HEK293T (cell line): Measurements from ENCODE around the gene NOS3.

Source experiments
- ARNT ChIP-seq: fragments of 450-650 bp; IDR thresholded peaks from 2 replicates; pipeline ENCODE4 v1.6.1; 2017; ENCODE audit warnings: mild to moderate bottlenecking
- BHLHE40 ChIP-seq: fragments of 450-650 bp; IDR thresholded peaks from 2 replicates; pipeline ENCODE4 v1.6.1; 2016; ENCODE audit warnings: mild to moderate bottlenecking, moderate library complexity, borderline replicate concordance
- CTBP1 ChIP-seq: fragments of 450-650 bp; IDR thresholded peaks from 2 replicates; pipeline ENCODE4 v1.6.1; 2016; ENCODE audit warnings: borderline replicate concordance
- ELF4 ChIP-seq: fragments of 450-650 bp; IDR thresholded peaks from 2 replicates; pipeline ENCODE4 v1.6.1; 2017; ENCODE audit warnings: antibody characterized with exemption
- FOXA1 ChIP-seq: fragments of 450-650 bp; IDR thresholded peaks from 2 replicates; pipeline ENCODE4 v1.6.1; 2016; ENCODE audit warnings: mild to moderate bottlenecking
- FOXK2 ChIP-seq: fragments of 450-650 bp; IDR thresholded peaks from 2 replicates; pipeline ENCODE4 v1.6.1; 2016; ENCODE audit warnings: mild to moderate bottlenecking
- FOXM1 ChIP-seq: fragments of 450-650 bp; IDR thresholded peaks from 2 replicates; pipeline ENCODE4 v1.6.1; 2017; ENCODE audit warnings: mild to moderate bottlenecking, borderline replicate concordance
- HDGF ChIP-seq: fragments of 450-650 bp; IDR thresholded peaks from 2 replicates; pipeline ENCODE4 v1.6.1; 2017; ENCODE audit warnings: antibody characterized with exemption, borderline replicate concordance
- LEF1 ChIP-seq: fragments of 450-650 bp; IDR thresholded peaks from 2 replicates; pipeline ENCODE4 v1.6.1; 2017; ENCODE audit warnings: mild to moderate bottlenecking, borderline replicate concordance
- NFRKB ChIP-seq: fragments of 450-650 bp; IDR thresholded peaks from 2 replicates; pipeline ENCODE4 v1.6.1; 2016; ENCODE audit warnings: mild to moderate bottlenecking, moderate library complexity
- SP1 ChIP-seq: fragments of 450-650 bp; IDR thresholded peaks from 2 replicates; pipeline ENCODE4 v1.6.1; 2017
- SUZ12 ChIP-seq: fragments of 450-650 bp; IDR thresholded peaks from 2 replicates; pipeline ENCODE4 v1.6.1; 2016; ENCODE audit warnings: mild to moderate bottlenecking
- ZNF384 ChIP-seq: fragments of 450-650 bp; IDR thresholded peaks from 2 replicates; pipeline ENCODE4 v1.6.1; 2016
- TF ChIP-seq, protein P1 (sequence below): fragments of 450-650 bp; IDR thresholded peaks from 2 replicates; pipeline ENCODE4 v1.6.1; 2016

DNA sequence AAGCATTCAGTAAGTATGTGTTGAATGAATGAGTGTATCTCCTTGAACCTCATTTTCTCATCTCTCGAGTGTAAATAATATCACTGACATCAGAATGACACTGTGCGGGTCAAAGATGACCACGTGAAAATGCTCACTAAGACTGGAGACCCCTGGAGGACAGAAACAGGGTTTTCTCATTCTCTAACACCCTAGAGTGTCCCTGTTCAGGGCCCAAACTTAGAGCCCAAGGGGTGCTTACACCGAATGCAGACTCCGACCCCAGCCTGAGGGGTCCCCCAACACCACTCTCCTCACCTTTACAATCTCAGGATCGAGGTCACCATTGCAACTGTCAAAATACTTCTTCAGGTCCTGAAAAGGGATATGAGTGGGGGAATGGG lies 65.5 kb downstream of the NOS3 start:
- TF ChIP-seq SP1 (no peak), BHLHE40 (no peak), FOXA1 (no peak), SUZ12 (no peak), FOXM1 (no peak), ELF4 (no peak), CTBP1 (no peak), FOXK2 (no peak), NFRKB (no peak), LEF1 (no peak), ARNT (no peak), HDGF (no peak), ZNF384 (no peak)
- TF ChIP-seq, protein P1, sequence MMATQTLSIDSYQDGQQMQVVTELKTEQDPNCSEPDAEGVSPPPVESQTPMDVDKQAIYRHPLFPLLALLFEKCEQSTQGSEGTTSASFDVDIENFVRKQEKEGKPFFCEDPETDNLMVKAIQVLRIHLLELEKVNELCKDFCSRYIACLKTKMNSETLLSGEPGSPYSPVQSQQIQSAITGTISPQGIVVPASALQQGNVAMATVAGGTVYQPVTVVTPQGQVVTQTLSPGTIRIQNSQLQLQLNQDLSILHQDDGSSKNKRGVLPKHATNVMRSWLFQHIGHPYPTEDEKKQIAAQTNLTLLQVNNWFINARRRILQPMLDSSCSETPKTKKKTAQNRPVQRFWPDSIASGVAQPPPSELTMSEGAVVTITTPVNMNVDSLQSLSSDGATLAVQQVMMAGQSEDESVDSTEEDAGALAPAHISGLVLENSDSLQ: no peak
